HG02610 (cell line): Measurements from ENCODE around the gene METTL26.

ENCODE experiments used
- ATAC-seq: cut with Tn5 transposase; IDR thresholded peaks from one replicate; pipeline ENCODE4 v1.9.1; 2021; ENCODE audit warnings: mild to moderate bottlenecking, moderate library complexity; ENCODE audit not compliant: unreplicated experiment

Gene METTL26

GRCh38 chr16:675884-676564 lies 39.9 kb upstream of the METTL26 start:
- no peak for ATAC-seq

- ATAC-seq, result no peak
Observed at GRCh38 chr16:674968-675883, 39.1 kb upstream of the METTL26 start, which contains the start of gene RHBDL1. TSS of gene RHBDL1 (plus strand) at chr16:675671. CDS start at chr16:675791, 120 bp downstream.

GRCh38 chr16:674214-674881 lies 38.2 kb upstream of the METTL26 start:
- ATAC-seq, result no peak

- ATAC-seq, result no peak
Observed at GRCh38 chr16:673399-673991, 37.4 kb upstream of the METTL26 start.

- no peak for ATAC-seq
Observed at GRCh38 chr16:672851-673250, 36.7 kb upstream of the METTL26 start.

GRCh38 chr16:672371-672770 lies 36.3 kb upstream of the METTL26 start:
- ATAC-seq, result no peak

- ATAC-seq, result no peak
Observed at GRCh38 chr16:671353-672131, 35.4 kb upstream of the METTL26 start.

- no peak for ATAC-seq
Observed at GRCh38 chr16:670485-671352, 34.6 kb upstream of the METTL26 start.

- ATAC-seq, result no peak
Observed at GRCh38 chr16:669666-670065, 33.6 kb upstream of the METTL26 start.

GRCh38 chr16:668519-669171 lies 32.5 kb upstream of the METTL26 start:
- ATAC-seq, result no peak

- ATAC-seq, result peak; percentile 82
Observed at GRCh38 chr16:667780-668518, 31.8 kb upstream of the METTL26 start, which contains the start of gene RHOT2. TSS of gene RHOT2 (plus strand) at chr16:668132. CDS start at chr16:668200, 68 bp downstream.

- ATAC-seq, result no peak
Observed at GRCh38 chr16:667113-667779, 31.1 kb upstream of the METTL26 start.

GRCh38 chr16:666572-666971 lies 30.5 kb upstream of the METTL26 start:
- no peak for ATAC-seq

GRCh38 chr16:662597-662996 lies 26.5 kb upstream of the METTL26 start:
- no peak for ATAC-seq

- ATAC-seq, result no peak
Observed at GRCh38 chr16:662095-662494, 26.0 kb upstream of the METTL26 start.

GRCh38 chr16:661184-661821 lies 25.2 kb upstream of the METTL26 start:
- ATAC-seq, result no peak
